Astrocyte (in vitro differentiated cells and primary cell): ENCODE measurements around the gene HOXD11. TPM values are rescaled to one million over a fixed set of nuclear protein-coding genes. Genes with fewer than 3 reads are reported as not detected.

Source experiments
- DNase-seq: peaks from one replicate; pipeline ENCODE4 v3.0.0-alpha.2; 2010; ENCODE audit warnings: low read depth
- FAIRE-seq: peaks from 2 replicates; lab custom pipeline; 2011; peaks lifted over from hg19 to GRCh38; lab: Jason Lieb, UNC
- H2AFZ ChIP-seq: 2 replicates; pipeline ENCODE4 v1.6.0; 2012; ENCODE audit warnings: low read depth, low read length, inconsistent platforms
- H3K27ac ChIP-seq: 2 replicates; pipeline ENCODE4 v1.5.1; 2011; ENCODE audit warnings: low read depth, low read length, inconsistent platforms
- H3K27me3 ChIP-seq: 2 replicates; pipeline ENCODE4 v1.6.0; 2011; ENCODE audit warnings: low read length, inconsistent platforms; ENCODE audit not compliant: insufficient read depth
- H3K36me3 ChIP-seq: 2 replicates; pipeline ENCODE4 v1.5.1; 2011; ENCODE audit warnings: low read length, inconsistent platforms; ENCODE audit not compliant: insufficient read depth
- H3K4me1 ChIP-seq: 2 replicates; pipeline ENCODE4 v1.5.1; 2011; ENCODE audit warnings: low read length, inconsistent platforms; ENCODE audit not compliant: insufficient read depth
- H3K4me2 ChIP-seq: 2 replicates; pipeline ENCODE4 v1.6.0; 2012; ENCODE audit warnings: low read length, inconsistent platforms
- H3K4me3 ChIP-seq: 2 replicates; pipeline ENCODE4 v1.5.1; 2011; ENCODE audit warnings: low read depth, mild to moderate bottlenecking, low read length, inconsistent platforms; ENCODE audit not compliant: insufficient read depth
- H3K79me2 ChIP-seq: 2 replicates; pipeline ENCODE4 v1.6.0; 2012; ENCODE audit warnings: mild to moderate bottlenecking, low read length, inconsistent platforms; ENCODE audit not compliant: insufficient read depth
- H3K9ac ChIP-seq: 2 replicates; pipeline ENCODE4 v1.6.0; 2012; ENCODE audit warnings: mild to moderate bottlenecking, low read length, inconsistent platforms
- H3K9me3 ChIP-seq: 2 replicates; pipeline ENCODE4 v1.5.1; 2012; ENCODE audit warnings: low read depth, mild to moderate bottlenecking, low read length, inconsistent platforms; ENCODE audit not compliant: insufficient read depth
- H4K20me1 ChIP-seq: 2 replicates; pipeline ENCODE4 v1.6.0; 2012; ENCODE audit warnings: low read length, inconsistent platforms; ENCODE audit not compliant: insufficient read depth
- H3K27ac Mint-ChIP-seq: one replicate; pipeline ENCODE4 v1.8.0; 2021; ENCODE audit warnings: mild to moderate bottlenecking, mixed read lengths; ENCODE audit not compliant: unreplicated experiment
- H3K27me3 Mint-ChIP-seq: one replicate; pipeline ENCODE4 v1.8.0; 2021; ENCODE audit warnings: low read depth, mixed read lengths; ENCODE audit not compliant: unreplicated experiment
- H3K36me3 Mint-ChIP-seq: one replicate; pipeline ENCODE4 v1.8.0; 2021; ENCODE audit warnings: low read depth, mixed read lengths; ENCODE audit not compliant: unreplicated experiment
- H3K4me1 Mint-ChIP-seq: one replicate; pipeline ENCODE4 v1.8.0; 2021; ENCODE audit warnings: low read depth, mixed read lengths; ENCODE audit not compliant: unreplicated experiment
- H3K4me3 Mint-ChIP-seq: one replicate; pipeline ENCODE4 v1.8.0; 2021; ENCODE audit warnings: mild to moderate bottlenecking, moderate library complexity, mixed read lengths; ENCODE audit not compliant: unreplicated experiment
- H3K9me3 Mint-ChIP-seq: one replicate; pipeline ENCODE4 v1.8.0; 2021; ENCODE audit warnings: mild to moderate bottlenecking, mixed read lengths; ENCODE audit not compliant: unreplicated experiment
- CTCF ChIP-seq: IDR thresholded peaks from 2 replicates; pipeline ENCODE4 v1.5.1; 2011; ENCODE audit warnings: low read depth, mild to moderate bottlenecking, inconsistent platforms, low read length, moderate library complexity; ENCODE audit not compliant: insufficient read depth
- EZH2 ChIP-seq: IDR thresholded peaks from 2 replicates; pipeline ENCODE4 v1.6.1; 2012; ENCODE audit warnings: mild to moderate bottlenecking, low read length, inconsistent platforms; ENCODE audit not compliant: insufficient read depth
- total RNA-seq: library from RNA; stranded (reverse); gene quantifications from 2 replicates; pipeline ENCODE4 v1.2.1, GENCODE V29; 2021

HOXD11 gene
- total RNA-seq, 1 donor from 2014 or later, result not detected

GRCh38 chr2:176084611-176085119 is 22.4 kb upstream of the HOXD11 start:
- H3K27ac Mint-ChIP-seq, result no peak overlapping the region

GRCh38 chr2:176085120-176085788 is 21.8 kb upstream of the HOXD11 start:
- Mint-ChIP-seq H3K4me3 (no peak overlapping the region), H3K4me1 (no peaks in the 10 kb centered on the region), H3K27ac (no peak overlapping the region), H3K27me3 (peaks cover 87% of the 10 kb centered on the region), H3K9me3 (peaks cover 37% of the 10 kb centered on the region), H3K36me3 (peaks cover 2% of the 10 kb centered on the region)
- Histone ChIP-seq H3K79me2 (no peaks in the 10 kb centered on the region), H3K27me3 (peaks cover 97% of the 10 kb centered on the region), H3K9me3 (peaks cover 3% of the 10 kb centered on the region), H3K4me2 (no peak overlapping the region), H3K36me3 (no peaks in the 10 kb centered on the region), H3K4me1 (peaks cover 3% of the 10 kb centered on the region), H2AFZ (no peak overlapping the region), H3K27ac (no peak overlapping the region), H3K9ac (no peak overlapping the region), H4K20me1 (peaks cover 25% of the 10 kb centered on the region), H3K4me3 (no peak overlapping the region)
- DNase-seq (no peak), FAIRE-seq (no peak)
- TF ChIP-seq EZH2 (peak; percentile 52), CTCF (no peak)

More at GRCh38 chr2:176084611-176085119, 22.4 kb upstream of the HOXD11 start:
- H4K20me1 ChIP-seq, result peaks cover 20% of the 10 kb centered on the region
- no peak overlapping the region for H3K4me2 ChIP-seq
- no peak overlapping the region for H3K9ac ChIP-seq
- H3K27me3 ChIP-seq, result peaks cover 93% of the 10 kb centered on the region
- no peak overlapping the region for H2AFZ ChIP-seq
- no peaks in the 10 kb centered on the region for H3K79me2 ChIP-seq
- DNase-seq, result no peak
- Mint-ChIP-seq H3K4me3 (no peak overlapping the region), H3K9me3 (peaks cover 37% of the 10 kb centered on the region), H3K27me3 (peaks cover 81% of the 10 kb centered on the region), H3K4me1 (no peaks in the 10 kb centered on the region), H3K36me3 (peaks cover 2% of the 10 kb centered on the region)
- no peak overlapping the region for H3K4me3 ChIP-seq
- H3K4me1 ChIP-seq, result peaks cover 3% of the 10 kb centered on the region
- no peak overlapping the region for H3K27ac ChIP-seq
- FAIRE-seq, result no peak
- no peaks in the 10 kb centered on the region for H3K36me3 ChIP-seq
- peaks cover 3% of the 10 kb centered on the region for H3K9me3 ChIP-seq
- peak; percentile 6 for TF ChIP-seq EZH2
- no peak for TF ChIP-seq CTCF
